Left ventricle myocardium inferior (tissue), 1 donor: Measurements from ENCODE around the gene USP24. TPM values are rescaled to one million over a fixed set of nuclear protein-coding genes. Genes with fewer than 3 reads are reported as not detected.

Experiments used
- DNase-seq: peaks from one replicate; pipeline ENCODE4 v3.0.0-alpha.2; 2020
- H3K27ac ChIP-seq: fragments of 200-600 bp; replicated peaks from 2 replicates; pipeline ENCODE4 v1.8.0; 2021
- H3K27me3 ChIP-seq: fragments of 200-600 bp; 2 replicates; pipeline ENCODE4 v1.8.0; 2021; ENCODE audit warnings: low read depth
- H3K36me3 ChIP-seq: fragments of 200-600 bp; 2 replicates; pipeline ENCODE4 v1.8.0; 2021
- H3K4me1 ChIP-seq: fragments of 200-600 bp; 2 replicates; pipeline ENCODE4 v1.8.0; 2021
- H3K4me3 ChIP-seq: fragments of 200-600 bp; 2 replicates; pipeline ENCODE4 v1.8.0; 2021; ENCODE audit warnings: mild to moderate bottlenecking, moderate library complexity
- H3K9me3 ChIP-seq: fragments of 200-600 bp; replicated peaks from 2 replicates; pipeline ENCODE4 v1.8.0; 2021
- intact Hi-C: fragments of 100-400 bp; cut with micrococcal nuclease; formaldehyde crosslinking; loops from one replicate; pipeline ENCODE4 v1.11.0; 2022
- total RNA-seq: library from RNA; stranded (reverse); fragmentation: NEBNext Ultra II Directional; extraction: Animal tissue kit (Norgen Biotek cat#: 25700); gene quantifications from one replicate; pipeline ENCODE4 v1.2.1, GENCODE V29; 2021
- TF ChIP-seq, protein P1 (sequence below): fragments of 200-600 bp; IDR thresholded peaks from 2 replicates; pipeline ENCODE4 v1.8.0; 2021; ENCODE audit warnings: antibody characterized with exemption, mild to moderate bottlenecking, borderline replicate concordance
- donor health status: DM: no; HTN: yes; CAD: no; lungs with severe emphysema.

USP24 gene
- total RNA-seq, 1 donor from 2014 or later: 39.5 TPM

DNA sequence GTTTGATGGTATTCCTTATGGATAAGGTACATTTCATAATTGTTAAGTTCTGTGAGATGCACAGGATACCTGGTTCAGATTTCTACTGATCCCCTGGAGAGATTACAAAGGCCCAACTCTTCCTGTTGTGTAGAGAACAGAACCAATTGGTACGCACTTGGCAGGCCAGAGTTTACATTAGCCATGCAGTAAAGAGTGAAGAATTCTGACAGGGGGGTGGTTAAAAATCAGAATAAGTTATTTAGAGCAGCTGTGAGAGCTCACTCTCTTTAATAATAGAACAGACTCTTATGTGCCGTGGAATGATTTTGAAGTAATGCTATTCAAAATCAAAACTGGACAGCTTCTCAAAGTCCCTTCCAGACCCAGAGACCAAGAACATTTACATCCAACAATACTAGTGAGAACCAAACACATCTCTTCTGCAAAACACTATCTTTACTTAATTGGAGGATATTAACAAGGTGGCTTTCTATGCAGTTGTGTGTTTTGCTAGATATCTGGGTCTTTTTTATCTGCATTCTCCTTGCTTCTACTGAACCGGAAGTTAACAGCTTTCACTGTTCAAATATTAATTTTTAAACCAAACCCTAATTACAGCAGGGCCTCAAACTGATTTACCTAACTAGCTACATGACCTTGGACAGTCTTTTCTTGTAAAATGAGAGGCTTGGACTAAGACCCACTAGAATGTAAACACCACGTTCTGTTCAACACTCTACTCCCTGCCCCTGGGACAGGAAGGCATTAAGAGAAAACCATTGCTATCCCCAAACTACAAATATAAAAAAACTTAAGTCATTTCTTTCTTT lies 4.0 kb downstream of the USP24 start:
- TF ChIP-seq, protein P1, sequence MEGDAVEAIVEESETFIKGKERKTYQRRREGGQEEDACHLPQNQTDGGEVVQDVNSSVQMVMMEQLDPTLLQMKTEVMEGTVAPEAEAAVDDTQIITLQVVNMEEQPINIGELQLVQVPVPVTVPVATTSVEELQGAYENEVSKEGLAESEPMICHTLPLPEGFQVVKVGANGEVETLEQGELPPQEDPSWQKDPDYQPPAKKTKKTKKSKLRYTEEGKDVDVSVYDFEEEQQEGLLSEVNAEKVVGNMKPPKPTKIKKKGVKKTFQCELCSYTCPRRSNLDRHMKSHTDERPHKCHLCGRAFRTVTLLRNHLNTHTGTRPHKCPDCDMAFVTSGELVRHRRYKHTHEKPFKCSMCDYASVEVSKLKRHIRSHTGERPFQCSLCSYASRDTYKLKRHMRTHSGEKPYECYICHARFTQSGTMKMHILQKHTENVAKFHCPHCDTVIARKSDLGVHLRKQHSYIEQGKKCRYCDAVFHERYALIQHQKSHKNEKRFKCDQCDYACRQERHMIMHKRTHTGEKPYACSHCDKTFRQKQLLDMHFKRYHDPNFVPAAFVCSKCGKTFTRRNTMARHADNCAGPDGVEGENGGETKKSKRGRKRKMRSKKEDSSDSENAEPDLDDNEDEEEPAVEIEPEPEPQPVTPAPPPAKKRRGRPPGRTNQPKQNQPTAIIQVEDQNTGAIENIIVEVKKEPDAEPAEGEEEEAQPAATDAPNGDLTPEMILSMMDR: no peak
- H3K9me3 ChIP-seq: no peaks in the 10 kb centered on the region
- H3K4me3 ChIP-seq: peak overlapping the region; percentile 89
- peaks cover 84% of the 10 kb centered on the region for H3K4me1 ChIP-seq
- H3K27ac ChIP-seq: peak overlapping the region; percentile 99
- no peaks in the 10 kb centered on the region for H3K36me3 ChIP-seq
- intact Hi-C loops: no loop called here
- no peaks in the 10 kb centered on the region for H3K27me3 ChIP-seq
- no peak for DNase-seq

DNA sequence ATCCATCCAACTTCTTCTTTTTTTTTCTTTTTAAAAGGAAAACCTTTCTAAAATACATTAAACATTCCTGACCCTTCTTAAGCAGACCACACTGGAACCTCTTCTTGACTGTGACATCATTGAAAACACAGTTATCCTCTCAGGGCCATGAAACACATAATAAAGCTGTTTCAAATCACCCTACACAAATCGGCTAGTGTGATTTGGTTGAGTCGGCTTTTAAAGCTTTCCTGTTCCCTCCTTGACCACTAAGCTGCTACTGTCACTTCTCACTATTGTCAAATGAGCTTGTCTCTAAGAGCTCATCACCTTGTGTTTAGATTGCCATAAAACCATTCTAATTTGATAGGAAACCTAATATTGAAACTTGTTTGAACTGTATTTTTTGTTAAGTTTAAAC lies 5.9 kb downstream of the USP24 start:
- Histone ChIP-seq H3K36me3 (no peaks in the 10 kb centered on the region), H3K4me3 (no peak overlapping the region), H3K4me1 (peaks cover 91% of the 10 kb centered on the region), H3K9me3 (no peaks in the 10 kb centered on the region), H3K27ac (peak overlapping the region; percentile 32), H3K27me3 (no peaks in the 10 kb centered on the region)
- intact Hi-C loops: no loop called here
- TF ChIP-seq, protein P1: peak; percentile 17
- no peak for DNase-seq

DNA sequence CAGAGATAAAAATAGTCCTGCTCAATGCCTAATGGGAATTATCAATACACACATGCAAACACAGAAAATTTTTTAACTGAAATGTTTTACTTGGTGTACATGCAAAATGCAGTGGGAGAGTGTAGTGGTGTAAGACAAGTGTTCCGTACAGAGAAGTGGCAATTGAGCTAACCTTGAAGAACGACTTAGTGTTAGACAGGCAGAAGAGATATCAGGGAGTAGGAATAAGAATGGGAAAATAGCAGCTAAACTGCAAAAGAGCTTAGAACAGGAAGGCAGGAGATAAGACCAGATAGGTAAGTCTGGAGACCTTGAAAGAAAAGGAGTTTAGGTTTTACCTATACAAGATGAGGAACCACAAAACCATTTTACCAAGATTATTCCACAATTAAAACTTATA lies 9.0 kb downstream of the USP24 start:
- TF ChIP-seq, protein P1: no peak
- H3K4me1 ChIP-seq: peaks cover 79% of the 10 kb centered on the region
- peak overlapping the region; percentile 40 for H3K27ac ChIP-seq
- no peaks in the 10 kb centered on the region for H3K36me3 ChIP-seq
- intact Hi-C loops: no loop called here
- DNase-seq: no peak
- no peaks in the 10 kb centered on the region for H3K9me3 ChIP-seq
- H3K4me3 ChIP-seq: no peak overlapping the region
- no peaks in the 10 kb centered on the region for H3K27me3 ChIP-seq

- peaks cover 79% of the 10 kb centered on the region for H3K4me1 ChIP-seq
Measured at GRCh38 chr1:55204997-55205396, 10.2 kb downstream of the USP24 start.

GRCh38 chr1:55203064-55203463 lies 12.1 kb downstream of the USP24 start:
- TF ChIP-seq, protein P1: no peak
- intact Hi-C loops: no loop called here
- no peak overlapping the region for H3K27ac ChIP-seq
- no peak for DNase-seq
- no peaks in the 10 kb centered on the region for H3K27me3 ChIP-seq
- peaks cover 70% of the 10 kb centered on the region for H3K4me1 ChIP-seq
- H3K4me3 ChIP-seq: no peak overlapping the region
- peaks cover 4% of the 10 kb centered on the region for H3K36me3 ChIP-seq
- no peaks in the 10 kb centered on the region for H3K9me3 ChIP-seq

More at GRCh38 chr1:55204997-55205396, 10.2 kb downstream of the USP24 start:
- Histone ChIP-seq H3K9me3 (no peaks in the 10 kb centered on the region), H3K27me3 (no peaks in the 10 kb centered on the region), H3K4me3 (no peak overlapping the region), H3K36me3 (no peaks in the 10 kb centered on the region), H3K27ac (peak overlapping the region; percentile 34)
- DNase-seq: no peak
- intact Hi-C loops: no loop called here
- TF ChIP-seq, protein P1: no peak
